22Rv1 (cell line): Measurements from ENCODE around the gene EPAS1.

Source experiments
- ZFX ChIP-seq: fragments of 450-650 bp; IDR thresholded peaks from 2 replicates; pipeline ENCODE4 v1.6.1; 2017; ENCODE audit warnings: antibody characterized with exemption, borderline replicate concordance
- TF ChIP-seq, protein P1 (sequence below): fragments of 450-650 bp; IDR thresholded peaks from 2 replicates; pipeline ENCODE4 v1.5.1; 2017; ENCODE audit warnings: mild to moderate bottlenecking

DNA sequence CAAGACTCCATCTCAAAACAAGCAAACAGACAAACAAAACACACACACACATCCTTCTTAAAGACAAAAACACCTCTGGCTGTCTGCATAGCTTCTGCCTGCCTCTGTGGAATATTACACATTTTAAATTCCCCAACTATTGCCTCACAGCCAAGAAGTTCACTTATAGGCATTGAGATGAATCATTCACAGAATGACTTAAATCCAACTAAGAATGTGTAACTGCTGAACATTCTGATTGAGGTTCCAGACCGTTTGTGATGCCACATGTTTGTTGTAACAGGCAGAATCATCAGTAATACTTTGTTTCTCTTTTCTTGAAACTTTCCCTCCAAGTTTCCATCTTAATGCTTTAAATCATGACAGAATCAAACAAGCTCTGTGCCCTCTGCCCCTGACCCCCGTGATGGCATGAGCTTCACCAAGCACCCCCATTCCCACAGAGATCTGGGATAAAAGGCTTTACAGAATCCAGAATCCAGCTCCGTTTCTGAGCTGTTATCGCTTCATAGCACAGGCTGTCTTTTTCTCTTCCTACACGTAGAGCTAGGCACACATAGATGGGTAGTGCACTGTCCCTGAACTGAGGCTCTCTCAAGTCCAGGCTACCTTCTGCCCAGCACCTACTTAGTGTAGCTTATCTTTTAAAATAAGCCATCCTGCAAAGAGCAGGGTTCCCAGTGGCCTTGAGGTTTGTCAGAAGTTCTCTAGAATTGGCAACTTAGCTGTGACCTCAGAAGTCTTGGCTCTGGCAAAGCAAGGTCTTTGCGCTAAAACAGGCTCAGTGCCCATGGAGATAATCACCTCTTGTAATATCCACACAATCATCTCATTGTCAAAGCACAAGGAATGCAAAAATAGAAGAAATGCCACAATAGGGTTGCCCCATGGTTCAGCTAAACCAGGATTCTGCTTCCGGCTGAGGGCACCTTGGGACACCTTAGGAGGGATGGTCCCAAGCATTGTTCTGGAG is 32.9 kb downstream of the EPAS1 start:
- TF ChIP-seq, protein P1, sequence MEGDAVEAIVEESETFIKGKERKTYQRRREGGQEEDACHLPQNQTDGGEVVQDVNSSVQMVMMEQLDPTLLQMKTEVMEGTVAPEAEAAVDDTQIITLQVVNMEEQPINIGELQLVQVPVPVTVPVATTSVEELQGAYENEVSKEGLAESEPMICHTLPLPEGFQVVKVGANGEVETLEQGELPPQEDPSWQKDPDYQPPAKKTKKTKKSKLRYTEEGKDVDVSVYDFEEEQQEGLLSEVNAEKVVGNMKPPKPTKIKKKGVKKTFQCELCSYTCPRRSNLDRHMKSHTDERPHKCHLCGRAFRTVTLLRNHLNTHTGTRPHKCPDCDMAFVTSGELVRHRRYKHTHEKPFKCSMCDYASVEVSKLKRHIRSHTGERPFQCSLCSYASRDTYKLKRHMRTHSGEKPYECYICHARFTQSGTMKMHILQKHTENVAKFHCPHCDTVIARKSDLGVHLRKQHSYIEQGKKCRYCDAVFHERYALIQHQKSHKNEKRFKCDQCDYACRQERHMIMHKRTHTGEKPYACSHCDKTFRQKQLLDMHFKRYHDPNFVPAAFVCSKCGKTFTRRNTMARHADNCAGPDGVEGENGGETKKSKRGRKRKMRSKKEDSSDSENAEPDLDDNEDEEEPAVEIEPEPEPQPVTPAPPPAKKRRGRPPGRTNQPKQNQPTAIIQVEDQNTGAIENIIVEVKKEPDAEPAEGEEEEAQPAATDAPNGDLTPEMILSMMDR, result no peak
- no peak for TF ChIP-seq ZFX
